ENCODE results near the gene CYP27C1. TPM values are rescaled to one million over a fixed set of nuclear protein-coding genes. Genes with fewer than 3 reads are reported as not detected.

CYP27C1 gene
- total and polyA plus RNA-seq, 2 experiments from 2014 or later, result 1.8 to 2.9 TPM

DNA sequence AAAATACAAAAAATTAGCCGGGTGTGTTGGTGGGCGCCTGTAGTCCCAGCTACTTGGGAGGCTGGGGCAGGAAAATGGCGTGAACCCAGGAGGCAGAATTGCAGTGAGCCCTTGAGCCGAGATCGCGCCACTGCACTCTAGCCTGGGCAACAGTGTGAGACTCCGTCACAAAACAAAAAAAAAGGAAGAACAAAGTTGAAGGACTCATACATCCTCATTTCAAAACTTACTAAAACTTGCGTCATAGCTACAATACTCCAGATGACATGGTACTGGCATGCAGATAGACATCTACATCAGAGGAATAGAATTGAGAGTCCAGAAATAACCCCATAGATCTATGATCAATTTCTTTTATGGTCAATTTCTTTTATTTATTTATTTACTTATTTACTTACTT, 13.6 kb upstream of the CYP27C1 start:
- H3K4me1 ChIP-seq (ENCODE audit: insufficient read depth), result no peaks in the 10 kb centered on the region
- ATAC-seq (no peak), DNase-seq (ENCODE audit: low spot score) (no peak)
- no peak overlapping the region for H3K4me3 ChIP-seq
- peaks cover 12% of the 10 kb centered on the region for H3K36me3 Mint-ChIP-seq (ENCODE audit: low read depth)
- no peak overlapping the region for H3K4me2 ChIP-seq
- 0 out of 3 replicates have a peak, but pooled peaks cover 3% of the 10 kb centered on the region for H3K4me1 Mint-ChIP-seq
- no peak overlapping the region for H3K4me3 Mint-ChIP-seq
- no peaks in the 10 kb centered on the region for H3K9me2 ChIP-seq (ENCODE audit: insufficient read depth)
- peaks cover 15% of the 10 kb centered on the region for H3K9me3 Mint-ChIP-seq
- no peaks in the 10 kb centered on the region for H3F3A ChIP-seq (replicated peaks; ENCODE audit: low read depth)
- no peaks in the 10 kb centered on the region for H3K36me3 ChIP-seq (ENCODE audit: insufficient read depth)
- H3K27ac Mint-ChIP-seq, result no peak overlapping the region
- TF ChIP-seq ZNF114 (CRISPR knock-in tag; IDR thresholded peaks at IDR 0.05) (no peak), POLR2AphosphoS5 (IDR thresholded peaks at IDR 0.05; ENCODE audit: low read depth) (no peak), NANOG (IDR thresholded peaks at IDR 0.05; ENCODE audit: borderline replicate concordance) (no peak), CREB1 (CRISPR knock-in tag; IDR thresholded peaks at IDR 0.05; ENCODE audit: low read depth) (no peak), REST (IDR thresholded peaks at IDR 0.05; ENCODE audit: unreplicated experiment) (no peak), ZNF331 (CRISPR knock-in tag; IDR thresholded peaks at IDR 0.05; ENCODE audit: low read depth) (no peak), EZH2 (IDR thresholded peaks at IDR 0.05; ENCODE audit: low read depth, unreplicated experiment) (no peak), STAT1 (IDR thresholded peaks at IDR 0.05; ENCODE audit: unreplicated experiment) (no peak), EZH2phosphoT487 (IDR thresholded peaks at IDR 0.05; ENCODE audit: unreplicated experiment) (no peak), JUNB (IDR thresholded peaks at IDR 0.05; ENCODE audit: unreplicated experiment) (no peak)
- TF ChIP-seq, protein P1, sequence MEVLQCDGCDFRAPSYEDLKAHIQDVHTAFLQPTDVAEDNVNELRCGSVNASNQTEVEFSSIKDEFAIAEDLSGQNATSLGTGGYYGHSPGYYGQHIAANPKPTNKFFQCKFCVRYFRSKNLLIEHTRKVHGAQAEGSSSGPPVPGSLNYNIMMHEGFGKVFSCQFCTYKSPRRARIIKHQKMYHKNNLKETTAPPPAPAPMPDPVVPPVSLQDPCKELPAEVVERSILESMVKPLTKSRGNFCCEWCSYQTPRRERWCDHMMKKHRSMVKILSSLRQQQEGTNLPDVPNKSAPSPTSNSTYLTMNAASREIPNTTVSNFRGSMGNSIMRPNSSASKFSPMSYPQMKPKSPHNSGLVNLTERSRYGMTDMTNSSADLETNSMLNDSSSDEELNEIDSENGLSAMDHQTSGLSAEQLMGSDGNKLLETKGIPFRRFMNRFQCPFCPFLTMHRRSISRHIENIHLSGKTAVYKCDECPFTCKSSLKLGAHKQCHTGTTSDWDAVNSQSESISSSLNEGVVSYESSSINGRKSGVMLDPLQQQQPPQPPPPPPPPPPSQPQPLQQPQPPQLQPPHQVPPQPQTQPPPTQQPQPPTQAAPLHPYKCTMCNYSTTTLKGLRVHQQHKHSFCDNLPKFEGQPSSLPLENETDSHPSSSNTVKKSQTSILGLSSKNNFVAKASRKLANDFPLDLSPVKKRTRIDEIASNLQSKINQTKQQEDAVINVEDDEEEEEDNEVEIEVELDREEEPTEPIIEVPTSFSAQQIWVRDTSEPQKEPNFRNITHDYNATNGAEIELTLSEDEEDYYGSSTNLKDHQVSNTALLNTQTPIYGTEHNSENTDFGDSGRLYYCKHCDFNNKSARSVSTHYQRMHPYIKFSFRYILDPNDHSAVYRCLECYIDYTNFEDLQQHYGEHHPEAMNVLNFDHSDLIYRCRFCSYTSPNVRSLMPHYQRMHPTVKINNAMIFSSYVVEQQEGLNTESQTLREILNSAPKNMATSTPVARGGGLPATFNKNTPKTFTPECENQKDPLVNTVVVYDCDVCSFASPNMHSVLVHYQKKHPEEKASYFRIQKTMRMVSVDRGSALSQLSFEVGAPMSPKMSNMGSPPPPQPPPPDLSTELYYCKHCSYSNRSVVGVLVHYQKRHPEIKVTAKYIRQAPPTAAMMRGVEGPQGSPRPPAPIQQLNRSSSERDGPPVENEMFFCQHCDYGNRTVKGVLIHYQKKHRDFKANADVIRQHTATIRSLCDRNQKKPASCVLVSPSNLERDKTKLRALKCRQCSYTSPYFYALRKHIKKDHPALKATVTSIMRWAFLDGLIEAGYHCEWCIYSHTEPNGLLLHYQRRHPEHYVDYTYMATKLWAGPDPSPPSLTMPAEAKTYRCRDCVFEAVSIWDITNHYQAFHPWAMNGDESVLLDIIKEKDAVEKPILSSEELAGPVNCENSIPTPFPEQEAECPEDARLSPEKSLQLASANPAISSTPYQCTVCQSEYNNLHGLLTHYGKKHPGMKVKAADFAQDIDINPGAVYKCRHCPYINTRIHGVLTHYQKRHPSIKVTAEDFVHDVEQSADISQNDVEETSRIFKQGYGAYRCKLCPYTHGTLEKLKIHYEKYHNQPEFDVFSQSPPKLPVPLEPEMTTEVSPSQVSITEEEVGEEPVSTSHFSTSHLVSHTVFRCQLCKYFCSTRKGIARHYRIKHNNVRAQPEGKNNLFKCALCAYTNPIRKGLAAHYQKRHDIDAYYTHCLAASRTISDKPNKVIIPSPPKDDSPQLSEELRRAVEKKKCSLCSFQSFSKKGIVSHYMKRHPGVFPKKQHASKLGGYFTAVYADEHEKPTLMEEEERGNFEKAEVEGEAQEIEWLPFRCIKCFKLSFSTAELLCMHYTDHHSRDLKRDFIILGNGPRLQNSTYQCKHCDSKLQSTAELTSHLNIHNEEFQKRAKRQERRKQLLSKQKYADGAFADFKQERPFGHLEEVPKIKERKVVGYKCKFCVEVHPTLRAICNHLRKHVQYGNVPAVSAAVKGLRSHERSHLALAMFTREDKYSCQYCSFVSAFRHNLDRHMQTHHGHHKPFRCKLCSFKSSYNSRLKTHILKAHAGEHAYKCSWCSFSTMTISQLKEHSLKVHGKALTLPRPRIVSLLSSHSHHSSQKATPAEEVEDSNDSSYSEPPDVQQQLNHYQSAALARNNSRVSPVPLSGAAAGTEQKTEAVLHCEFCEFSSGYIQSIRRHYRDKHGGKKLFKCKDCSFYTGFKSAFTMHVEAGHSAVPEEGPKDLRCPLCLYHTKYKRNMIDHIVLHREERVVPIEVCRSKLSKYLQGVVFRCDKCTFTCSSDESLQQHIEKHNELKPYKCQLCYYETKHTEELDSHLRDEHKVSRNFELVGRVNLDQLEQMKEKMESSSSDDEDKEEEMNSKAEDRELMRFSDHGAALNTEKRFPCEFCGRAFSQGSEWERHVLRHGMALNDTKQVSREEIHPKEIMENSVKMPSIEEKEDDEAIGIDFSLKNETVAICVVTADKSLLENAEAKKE (CRISPR knock-in tag; IDR thresholded peaks at IDR 0.05), result no peak
- TF ChIP-seq, protein P2, sequence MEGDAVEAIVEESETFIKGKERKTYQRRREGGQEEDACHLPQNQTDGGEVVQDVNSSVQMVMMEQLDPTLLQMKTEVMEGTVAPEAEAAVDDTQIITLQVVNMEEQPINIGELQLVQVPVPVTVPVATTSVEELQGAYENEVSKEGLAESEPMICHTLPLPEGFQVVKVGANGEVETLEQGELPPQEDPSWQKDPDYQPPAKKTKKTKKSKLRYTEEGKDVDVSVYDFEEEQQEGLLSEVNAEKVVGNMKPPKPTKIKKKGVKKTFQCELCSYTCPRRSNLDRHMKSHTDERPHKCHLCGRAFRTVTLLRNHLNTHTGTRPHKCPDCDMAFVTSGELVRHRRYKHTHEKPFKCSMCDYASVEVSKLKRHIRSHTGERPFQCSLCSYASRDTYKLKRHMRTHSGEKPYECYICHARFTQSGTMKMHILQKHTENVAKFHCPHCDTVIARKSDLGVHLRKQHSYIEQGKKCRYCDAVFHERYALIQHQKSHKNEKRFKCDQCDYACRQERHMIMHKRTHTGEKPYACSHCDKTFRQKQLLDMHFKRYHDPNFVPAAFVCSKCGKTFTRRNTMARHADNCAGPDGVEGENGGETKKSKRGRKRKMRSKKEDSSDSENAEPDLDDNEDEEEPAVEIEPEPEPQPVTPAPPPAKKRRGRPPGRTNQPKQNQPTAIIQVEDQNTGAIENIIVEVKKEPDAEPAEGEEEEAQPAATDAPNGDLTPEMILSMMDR (conservative IDR thresholded peaks at IDR 0.05; ENCODE audit: low read depth in 2 of 2), result no peak
- TF ChIP-seq, protein P3, sequence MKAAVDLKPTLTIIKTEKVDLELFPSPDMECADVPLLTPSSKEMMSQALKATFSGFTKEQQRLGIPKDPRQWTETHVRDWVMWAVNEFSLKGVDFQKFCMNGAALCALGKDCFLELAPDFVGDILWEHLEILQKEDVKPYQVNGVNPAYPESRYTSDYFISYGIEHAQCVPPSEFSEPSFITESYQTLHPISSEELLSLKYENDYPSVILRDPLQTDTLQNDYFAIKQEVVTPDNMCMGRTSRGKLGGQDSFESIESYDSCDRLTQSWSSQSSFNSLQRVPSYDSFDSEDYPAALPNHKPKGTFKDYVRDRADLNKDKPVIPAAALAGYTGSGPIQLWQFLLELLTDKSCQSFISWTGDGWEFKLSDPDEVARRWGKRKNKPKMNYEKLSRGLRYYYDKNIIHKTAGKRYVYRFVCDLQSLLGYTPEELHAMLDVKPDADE (IDR thresholded peaks at IDR 0.05), result no peak
- no peaks in the 10 kb centered on the region for H3K79me2 ChIP-seq (replicated peaks; ENCODE audit: insufficient read depth)
- H4K20me1 ChIP-seq (replicated peaks; ENCODE audit: insufficient read depth), result no peaks in the 10 kb centered on the region
- no peak overlapping the region for H2AFZ ChIP-seq
- H3K27ac ChIP-seq (ENCODE audit: low read depth), result no peak overlapping the region
- no peaks in the 10 kb centered on the region for H3K27me3 ChIP-seq (ENCODE audit: insufficient read depth)
- H3K27me3 Mint-ChIP-seq (ENCODE audit: insufficient read depth, low read depth, poor library complexity), result peaks cover 2% of the 10 kb centered on the region

Measured in GM23338 (cell line).